ENCODE data around the gene CDH4.

DNA sequence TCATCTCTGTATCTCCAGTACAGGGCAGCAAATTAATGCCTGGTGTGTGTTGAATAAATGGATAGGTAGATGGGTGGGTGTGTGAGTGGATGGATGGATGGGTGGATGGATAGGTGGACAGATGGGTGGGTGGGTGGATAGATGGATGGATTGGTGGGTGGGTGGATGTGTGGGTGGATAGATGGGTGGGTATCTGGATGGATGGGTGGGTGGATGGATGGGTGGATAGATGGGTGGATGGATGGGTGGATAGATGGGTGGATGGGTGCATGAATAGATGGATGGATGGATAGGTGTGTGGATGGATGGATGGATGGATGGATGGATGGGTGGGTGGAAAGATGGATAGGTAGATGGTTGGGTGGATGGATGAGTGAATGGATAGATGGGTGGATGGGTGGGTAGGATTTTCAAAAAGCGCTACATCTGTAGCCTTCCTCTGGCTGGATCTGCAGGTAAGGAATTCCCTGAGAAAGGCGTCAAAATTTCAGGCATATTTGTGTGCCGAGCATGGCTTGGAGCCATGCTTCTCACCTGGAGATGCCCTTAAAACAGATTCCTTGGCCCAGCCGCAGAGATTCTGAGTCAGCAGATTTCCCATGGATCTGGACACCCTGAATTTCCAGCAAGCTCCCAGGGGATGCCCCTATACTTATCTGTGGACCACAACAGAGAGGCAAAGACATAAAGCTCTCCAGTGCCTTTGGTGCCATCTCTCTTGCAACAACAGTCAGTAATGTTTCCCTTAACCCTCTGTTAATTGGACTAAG lies 177.6 kb downstream of the CDH4 start:
- TF ChIP-seq, protein P1, sequence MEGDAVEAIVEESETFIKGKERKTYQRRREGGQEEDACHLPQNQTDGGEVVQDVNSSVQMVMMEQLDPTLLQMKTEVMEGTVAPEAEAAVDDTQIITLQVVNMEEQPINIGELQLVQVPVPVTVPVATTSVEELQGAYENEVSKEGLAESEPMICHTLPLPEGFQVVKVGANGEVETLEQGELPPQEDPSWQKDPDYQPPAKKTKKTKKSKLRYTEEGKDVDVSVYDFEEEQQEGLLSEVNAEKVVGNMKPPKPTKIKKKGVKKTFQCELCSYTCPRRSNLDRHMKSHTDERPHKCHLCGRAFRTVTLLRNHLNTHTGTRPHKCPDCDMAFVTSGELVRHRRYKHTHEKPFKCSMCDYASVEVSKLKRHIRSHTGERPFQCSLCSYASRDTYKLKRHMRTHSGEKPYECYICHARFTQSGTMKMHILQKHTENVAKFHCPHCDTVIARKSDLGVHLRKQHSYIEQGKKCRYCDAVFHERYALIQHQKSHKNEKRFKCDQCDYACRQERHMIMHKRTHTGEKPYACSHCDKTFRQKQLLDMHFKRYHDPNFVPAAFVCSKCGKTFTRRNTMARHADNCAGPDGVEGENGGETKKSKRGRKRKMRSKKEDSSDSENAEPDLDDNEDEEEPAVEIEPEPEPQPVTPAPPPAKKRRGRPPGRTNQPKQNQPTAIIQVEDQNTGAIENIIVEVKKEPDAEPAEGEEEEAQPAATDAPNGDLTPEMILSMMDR (conservative IDR thresholded peaks at IDR 0.05), result no peak
- no peak for TF ChIP-seq EZH2 (IDR thresholded peaks at IDR 0.05; ENCODE audit: low read depth)
